ENCODE results near the gene TTC39C. TPM values are rescaled to one million over a fixed set of nuclear protein-coding genes. Genes with fewer than 3 reads are reported as not detected.

Gene TTC39C
- total and polyA plus RNA-seq, 7 donors = 0.48 to 2.4 (median 1.2) TPM

DNA sequence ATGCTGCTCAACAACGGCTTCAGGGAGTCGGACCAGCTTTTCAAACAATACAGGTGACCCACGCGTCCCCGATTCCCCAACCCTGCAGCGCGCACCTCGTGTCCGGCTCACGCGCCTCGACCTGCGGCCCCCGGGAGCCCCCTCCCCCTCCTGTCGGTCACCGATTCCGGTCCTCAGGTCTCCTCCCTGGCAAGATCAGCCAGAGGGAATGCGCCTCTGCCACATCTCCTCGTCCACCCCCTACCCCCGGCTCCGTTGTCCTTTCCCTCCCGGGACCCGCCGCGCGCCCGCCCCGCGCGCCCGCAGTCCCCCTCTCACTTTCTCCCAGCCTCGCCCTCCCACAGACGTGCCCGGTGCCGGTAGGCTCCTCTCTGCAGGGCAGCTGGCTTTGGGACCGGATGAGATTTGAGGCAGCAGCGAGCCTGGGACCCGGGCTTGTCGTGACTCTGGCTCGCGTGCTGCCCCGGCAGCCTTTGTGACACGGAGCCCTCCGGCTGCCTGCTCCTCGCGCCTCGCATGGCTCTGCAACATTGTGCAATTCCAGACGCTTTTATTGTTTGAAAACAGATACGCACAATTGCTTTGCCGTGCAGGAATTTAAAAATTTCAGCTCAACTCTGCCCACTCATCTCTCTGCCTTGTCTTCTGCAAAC, 558 bp downstream of the TTC39C start:
- Histone ChIP-seq H3K36me3 (ENCODE audit: insufficient read depth in 1 of 2, low read depth in 1 of 2) (no peaks in the 10 kb centered on the region), H3K27me3 (ENCODE audit: insufficient read depth in 3 of 3, low read length in 2 of 3) (peaks cover 8 to 63% (median 13%) of the 10 kb centered on the region in 3 donors), H3K9me3 (no peaks in the 10 kb centered on the region), H3K4me1 (peaks cover 5% of the 10 kb centered on the region), H3K4me3 (peak overlapping the region; percentile 79), H3K27ac (no peak overlapping the region)
- DNase-seq = peak; percentile 51 to 58
- TF ChIP-seq, protein P1, sequence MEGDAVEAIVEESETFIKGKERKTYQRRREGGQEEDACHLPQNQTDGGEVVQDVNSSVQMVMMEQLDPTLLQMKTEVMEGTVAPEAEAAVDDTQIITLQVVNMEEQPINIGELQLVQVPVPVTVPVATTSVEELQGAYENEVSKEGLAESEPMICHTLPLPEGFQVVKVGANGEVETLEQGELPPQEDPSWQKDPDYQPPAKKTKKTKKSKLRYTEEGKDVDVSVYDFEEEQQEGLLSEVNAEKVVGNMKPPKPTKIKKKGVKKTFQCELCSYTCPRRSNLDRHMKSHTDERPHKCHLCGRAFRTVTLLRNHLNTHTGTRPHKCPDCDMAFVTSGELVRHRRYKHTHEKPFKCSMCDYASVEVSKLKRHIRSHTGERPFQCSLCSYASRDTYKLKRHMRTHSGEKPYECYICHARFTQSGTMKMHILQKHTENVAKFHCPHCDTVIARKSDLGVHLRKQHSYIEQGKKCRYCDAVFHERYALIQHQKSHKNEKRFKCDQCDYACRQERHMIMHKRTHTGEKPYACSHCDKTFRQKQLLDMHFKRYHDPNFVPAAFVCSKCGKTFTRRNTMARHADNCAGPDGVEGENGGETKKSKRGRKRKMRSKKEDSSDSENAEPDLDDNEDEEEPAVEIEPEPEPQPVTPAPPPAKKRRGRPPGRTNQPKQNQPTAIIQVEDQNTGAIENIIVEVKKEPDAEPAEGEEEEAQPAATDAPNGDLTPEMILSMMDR (IDR thresholded peaks at IDR 0.05) = no peak
- WGBS, 3 donors = 0 to 1% (median 1%) methylated on average over 37 to 50 of the region's 50 CpGs
- intact Hi-C loops (cut with DNase I) = no loop called here
- ATAC-seq = peak; percentile 33 to 63 (median 45)

DNA sequence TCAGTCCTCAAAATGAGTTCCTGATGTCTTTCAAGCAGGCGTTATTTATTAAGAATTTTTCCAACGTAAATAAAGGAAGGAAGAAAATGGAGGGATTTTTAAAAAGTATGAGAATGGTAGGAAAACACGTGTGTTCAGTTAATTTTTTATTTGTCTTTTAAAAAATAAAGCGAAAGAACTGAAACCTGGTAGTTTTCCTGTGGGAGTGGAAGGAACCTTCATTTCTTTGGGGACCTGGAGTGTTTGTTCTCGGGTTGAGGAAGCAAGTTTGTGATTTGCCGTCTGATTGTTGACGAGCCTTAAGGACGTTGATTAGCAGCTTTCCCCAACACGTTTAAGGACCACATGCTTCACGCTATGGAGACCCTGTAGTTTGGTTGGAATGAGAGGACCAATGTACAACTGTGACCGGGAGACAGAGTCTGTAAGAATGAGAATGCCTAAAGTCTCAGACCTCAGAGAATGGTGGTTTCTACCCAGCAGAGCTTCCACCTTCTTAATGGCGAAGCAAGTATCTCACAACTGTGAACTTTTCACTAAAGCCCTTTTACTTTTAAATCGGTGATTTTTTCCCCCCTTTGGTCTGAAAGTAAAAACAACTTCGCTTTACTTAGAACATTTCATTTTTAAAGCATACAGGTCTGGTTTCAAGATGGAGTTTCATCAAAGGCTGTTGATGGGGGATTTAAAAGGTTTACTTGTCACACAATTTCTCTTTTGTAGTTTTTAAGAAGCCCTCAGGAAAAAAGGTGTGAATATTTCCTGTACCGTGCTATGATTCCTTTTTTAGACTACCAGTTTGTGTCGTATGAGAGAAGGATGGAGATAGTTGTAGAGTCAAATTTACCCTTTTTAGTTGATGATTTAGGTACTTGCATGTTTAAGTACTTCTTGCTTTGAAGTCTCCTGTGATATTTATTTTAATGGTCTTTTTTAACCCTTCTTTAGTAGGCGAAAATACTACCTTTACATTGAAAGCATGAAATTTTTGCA, 1.4 kb downstream of the TTC39C start:
- TF ChIP-seq, protein P1 (IDR thresholded peaks at IDR 0.05) = no peak
- DNase-seq (no peak), ATAC-seq (no peak)
- no peaks in the 10 kb centered on the region for H3K9me3 ChIP-seq
- H3K27ac ChIP-seq = no peak overlapping the region
- intact Hi-C loops (cut with DNase I) = no loop called here
- H3K36me3 ChIP-seq (ENCODE audit: insufficient read depth in 1 of 2, low read depth in 1 of 2) = no peaks in the 10 kb centered on the region
- H3K4me1 ChIP-seq = peaks cover 5% of the 10 kb centered on the region
- peak overlapping the region; percentile 79 for H3K4me3 ChIP-seq
- peaks cover 8 to 63% (median 13%) of the 10 kb centered on the region in 3 donors for H3K27me3 ChIP-seq (ENCODE audit: insufficient read depth in 3 of 3, low read length in 2 of 3)
- 43 to 44% (median 44%) methylated on average over 17 of the region's 17 CpGs for WGBS, 3 donors

DNA sequence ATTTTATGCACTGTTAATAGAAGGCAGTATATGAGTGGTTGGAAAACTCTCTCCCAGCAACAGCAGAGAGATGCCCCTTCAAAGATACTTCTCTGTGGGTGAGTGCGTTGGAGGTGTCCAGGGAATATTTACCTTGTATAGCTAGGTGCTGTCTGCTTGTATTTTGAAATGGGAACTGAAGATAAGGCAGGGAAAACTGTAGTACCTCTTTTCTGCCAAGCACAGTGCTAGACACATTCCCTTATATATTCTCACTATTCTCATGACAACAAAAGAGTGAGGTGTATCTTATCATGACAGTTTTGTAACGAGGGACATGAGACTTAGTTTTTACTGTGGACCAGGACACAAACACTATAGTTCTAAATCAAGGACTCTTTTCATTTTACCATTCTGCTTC, 2.1 kb downstream of the TTC39C start:
- Histone ChIP-seq H3K4me3 (no peak overlapping the region), H3K4me1 (peaks cover 5% of the 10 kb centered on the region), H3K9me3 (no peaks in the 10 kb centered on the region), H3K36me3 (ENCODE audit: insufficient read depth in 1 of 2, low read depth in 1 of 2) (no peaks in the 10 kb centered on the region), H3K27ac (no peak overlapping the region), H3K27me3 (ENCODE audit: insufficient read depth in 3 of 3, low read length in 2 of 3) (peaks cover 8 to 63% (median 13%) of the 10 kb centered on the region in 3 donors)
- DNase-seq (no peak), ATAC-seq (no peak)
- intact Hi-C loops (cut with DNase I) = no loop called here
- 89 to 90% (median 90%) methylated on average over 2 of the region's 2 CpGs for WGBS, 3 donors
- TF ChIP-seq, protein P1 (IDR thresholded peaks at IDR 0.05) = no peak

DNA sequence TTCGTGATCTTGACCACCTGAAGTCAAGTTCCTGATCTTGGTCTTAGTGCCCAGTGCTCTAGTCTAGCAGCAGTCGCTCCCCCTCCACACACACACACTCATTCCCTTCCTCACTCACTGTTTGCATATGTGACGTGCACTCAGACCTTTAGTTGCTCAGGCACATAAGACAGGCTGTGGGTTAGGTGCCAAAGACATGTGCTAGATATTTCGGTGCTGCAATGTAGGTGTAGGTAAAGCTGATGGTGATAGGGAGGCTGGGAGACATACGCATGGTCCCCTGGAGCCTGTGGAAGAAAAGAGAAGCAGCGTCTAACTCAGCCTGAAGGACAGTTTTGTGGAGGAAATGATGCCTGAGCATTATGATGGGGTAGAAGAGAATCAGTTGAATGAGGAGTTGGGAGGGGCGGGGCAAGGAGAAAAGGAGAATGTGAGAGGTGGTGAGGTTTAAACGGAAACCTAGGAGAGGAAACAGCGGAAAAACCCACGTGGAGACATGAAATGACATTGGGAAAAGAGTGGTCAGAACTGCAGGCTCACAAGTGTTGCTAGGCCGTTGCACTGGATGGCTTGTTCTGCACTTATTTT, 3.8 kb downstream of the TTC39C start:
- 87 to 92% (median 91%) methylated on average over 11 of the region's 11 CpGs for WGBS, 3 donors
- no peaks in the 10 kb centered on the region for H3K9me3 ChIP-seq
- no peak overlapping the region for H3K4me3 ChIP-seq
- peaks cover 8 to 55% (median 13%) of the 10 kb centered on the region in 3 donors for H3K27me3 ChIP-seq (ENCODE audit: insufficient read depth in 3 of 3, low read length in 2 of 3)
- intact Hi-C loops (cut with DNase I) = no loop called here
- ATAC-seq = no peak
- no peak overlapping the region for H3K27ac ChIP-seq
- DNase-seq = no peak
- TF ChIP-seq, protein P1 (IDR thresholded peaks at IDR 0.05) = no peak
- H3K4me1 ChIP-seq = peaks cover 5% of the 10 kb centered on the region
- H3K36me3 ChIP-seq (ENCODE audit: insufficient read depth in 1 of 2, low read depth in 1 of 2) = no peaks in the 10 kb centered on the region
